Embryonic facial prominence (tissue), 1 donor: Measurements from ENCODE around the gene MYZAP.
A peak's percentile ranks its signal among the peaks of the same experiment; 100 is the strongest.

Experiments
- DNase-seq: peaks from one replicate; pipeline ENCODE4 v3.0.0-alpha.2; 2016; ENCODE audit errors: extremely low spot score

The MYZAP gene, protein sequence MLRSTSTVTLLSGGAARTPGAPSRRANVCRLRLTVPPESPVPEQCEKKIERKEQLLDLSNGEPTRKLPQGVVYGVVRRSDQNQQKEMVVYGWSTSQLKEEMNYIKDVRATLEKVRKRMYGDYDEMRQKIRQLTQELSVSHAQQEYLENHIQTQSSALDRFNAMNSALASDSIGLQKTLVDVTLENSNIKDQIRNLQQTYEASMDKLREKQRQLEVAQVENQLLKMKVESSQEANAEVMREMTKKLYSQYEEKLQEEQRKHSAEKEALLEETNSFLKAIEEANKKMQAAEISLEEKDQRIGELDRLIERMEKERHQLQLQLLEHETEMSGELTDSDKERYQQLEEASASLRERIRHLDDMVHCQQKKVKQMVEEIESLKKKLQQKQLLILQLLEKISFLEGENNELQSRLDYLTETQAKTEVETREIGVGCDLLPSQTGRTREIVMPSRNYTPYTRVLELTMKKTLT

DNA sequence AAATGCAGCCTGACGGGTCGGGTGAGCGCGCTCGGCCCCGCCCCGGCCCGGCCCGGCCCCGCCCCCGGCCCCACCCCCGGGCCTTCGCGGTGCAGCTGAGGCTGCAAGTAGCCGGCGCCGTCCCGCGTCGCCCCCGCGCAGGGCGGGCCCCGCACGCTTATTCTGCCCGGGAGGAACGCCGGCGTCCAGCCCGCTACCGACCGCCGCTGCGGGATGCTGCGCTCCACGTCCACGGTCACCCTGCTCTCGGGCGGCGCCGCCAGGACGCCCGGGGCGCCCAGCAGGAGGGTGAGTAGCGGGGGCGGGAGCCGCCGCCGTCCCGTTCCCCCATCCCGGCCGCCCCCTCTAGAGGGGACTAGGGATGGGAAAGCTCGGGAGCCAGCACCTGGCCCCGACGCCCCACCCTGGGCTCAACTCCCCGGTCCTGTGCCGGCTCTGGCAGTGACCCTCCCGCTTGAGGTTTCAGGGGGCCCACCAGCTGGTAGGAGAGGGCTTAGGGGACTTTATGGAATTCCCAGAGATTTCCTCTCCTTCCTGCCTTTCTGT lies at the start of gene MYZAP:
MYZAP (plus strand) TSS at position 83 of the 546 bp plus-strand sequence; CDS start at position 214, 131 bp downstream.
- DNase-seq: no peak

DNA sequence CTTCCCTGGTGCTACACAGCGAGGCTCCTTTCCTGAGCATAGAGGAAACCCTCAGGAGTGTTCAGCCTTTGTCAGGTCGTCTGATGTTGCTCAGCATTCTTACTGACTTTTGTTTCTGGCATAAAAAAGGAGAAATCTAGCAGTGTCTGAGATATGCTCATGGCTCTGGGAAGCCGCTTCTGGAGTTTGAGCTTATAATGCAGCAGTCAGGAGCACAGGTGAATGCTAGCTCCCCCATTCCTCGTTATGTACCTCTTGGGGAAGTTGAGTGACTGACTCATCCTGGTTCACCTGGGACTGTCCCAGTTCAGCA lies 49.2 kb upstream of the MYZAP start:
- no peak for DNase-seq

DNA sequence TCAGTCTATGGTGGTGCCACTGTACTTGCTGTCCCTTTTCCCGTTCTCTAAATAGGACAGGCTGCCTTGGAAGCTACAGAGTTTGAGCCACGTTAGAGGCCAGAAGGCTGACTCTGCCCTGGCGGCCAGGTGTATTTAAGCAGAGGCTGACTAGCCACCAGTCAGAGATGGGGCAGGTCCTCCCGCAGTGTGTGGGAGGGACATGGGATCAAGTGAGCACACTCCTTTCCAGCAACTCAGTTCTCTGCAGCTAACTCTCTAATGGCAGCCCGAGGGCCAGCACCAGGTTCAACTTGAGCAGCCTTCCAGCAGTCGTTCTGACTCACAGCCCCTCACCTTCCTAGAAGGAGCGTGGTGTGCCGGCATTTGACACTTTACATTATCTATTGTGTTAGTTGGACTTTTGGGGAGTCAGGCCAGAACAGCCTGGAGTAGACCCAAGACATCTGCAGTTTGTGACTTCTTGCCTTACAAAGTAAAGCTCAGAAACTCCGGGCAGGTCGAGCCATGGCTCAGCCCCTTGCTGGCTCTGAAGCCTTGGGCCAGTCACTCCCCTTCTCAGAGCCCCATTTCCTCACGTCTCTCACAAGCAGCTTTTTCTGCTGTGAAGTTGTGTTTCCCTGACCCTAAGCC lies 46.7 kb upstream of the MYZAP start:
- no peak for DNase-seq

DNA sequence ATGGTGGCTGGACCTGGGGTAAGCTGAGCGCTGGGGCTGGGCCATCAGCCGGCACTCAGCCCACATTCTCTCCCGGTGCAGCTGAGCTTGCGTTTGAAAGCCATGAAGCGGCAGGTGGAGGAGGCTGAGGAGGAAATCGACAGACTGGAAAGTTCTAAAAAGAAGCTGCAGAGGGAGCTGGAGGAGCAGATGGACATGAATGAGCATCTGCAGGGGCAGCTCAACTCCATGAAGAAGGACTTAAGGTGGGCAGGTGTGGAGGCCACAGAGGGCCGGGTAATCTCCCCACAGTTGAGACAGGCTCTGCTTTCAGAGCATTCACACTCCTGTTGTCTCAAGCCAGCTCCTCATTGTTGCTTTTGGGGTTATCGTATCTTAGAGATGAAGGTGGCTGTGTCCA lies 45.7 kb upstream of the MYZAP start:
- DNase-seq: no peak

DNA sequence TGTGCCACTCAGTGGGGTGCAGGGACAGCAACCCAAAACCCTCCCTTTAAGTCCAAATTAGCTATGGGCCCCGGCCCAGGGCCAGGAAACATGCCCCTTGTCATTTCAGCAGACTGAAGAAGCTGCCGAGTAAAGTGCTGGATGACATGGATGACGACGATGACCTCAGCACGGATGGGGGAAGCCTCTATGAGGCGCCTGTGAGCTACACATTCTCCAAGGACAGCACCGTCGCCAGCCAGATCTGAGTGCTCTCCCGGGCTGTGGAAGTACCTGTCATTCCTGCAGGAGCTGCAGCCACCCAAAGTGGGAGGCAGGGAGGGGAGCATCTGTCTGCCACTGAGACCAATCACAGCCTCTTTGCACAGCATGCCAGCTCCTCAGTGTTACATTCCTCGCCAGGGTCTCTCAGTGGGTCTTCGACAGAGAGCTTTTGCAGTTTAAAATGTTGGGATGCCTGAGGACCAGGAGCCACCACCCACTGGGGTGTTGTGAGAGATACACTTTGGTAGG lies 44.4 kb upstream of the MYZAP start:
- no peak for DNase-seq

DNA sequence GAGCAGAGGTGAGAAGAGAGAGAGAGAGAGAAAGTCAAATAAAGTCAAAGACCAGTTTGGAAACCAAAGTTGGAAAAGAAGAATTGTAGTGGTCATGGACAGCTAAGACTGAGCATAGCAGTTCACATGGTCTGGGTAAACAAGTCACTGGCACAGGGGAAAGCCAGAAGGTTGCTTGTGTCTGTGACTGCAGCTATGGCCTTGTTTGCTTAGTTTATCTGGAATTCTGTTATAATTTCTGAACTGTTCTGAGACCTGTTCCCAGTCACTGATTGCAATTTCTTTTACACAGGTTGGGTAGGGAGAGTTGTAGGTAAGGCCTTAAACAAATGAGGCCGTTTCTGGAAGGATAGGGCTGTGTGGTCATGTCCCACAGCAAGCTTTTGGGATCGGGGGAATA lies 43.4 kb upstream of the MYZAP start:
- DNase-seq: no peak

DNA sequence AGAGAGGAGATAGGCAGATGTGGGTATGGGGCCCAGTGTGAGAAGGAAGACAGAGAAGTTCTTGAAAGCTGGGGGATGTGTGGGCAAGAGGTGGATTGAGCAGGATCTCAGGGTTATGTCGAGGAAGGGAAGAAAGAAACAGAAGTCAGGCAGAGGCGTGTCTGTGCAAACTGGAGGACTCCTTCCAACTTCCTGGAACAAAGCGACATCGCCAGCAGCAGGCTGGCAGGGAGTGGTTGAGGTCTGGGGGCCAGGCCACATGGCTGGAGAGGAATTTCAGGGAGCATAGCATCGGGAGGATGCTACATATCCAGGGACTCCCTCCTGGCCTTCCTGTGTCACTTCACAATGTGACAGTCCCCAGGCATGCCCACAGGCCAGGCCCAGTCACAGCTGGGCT lies 42.9 kb upstream of the MYZAP start:
- DNase-seq: no peak

DNA sequence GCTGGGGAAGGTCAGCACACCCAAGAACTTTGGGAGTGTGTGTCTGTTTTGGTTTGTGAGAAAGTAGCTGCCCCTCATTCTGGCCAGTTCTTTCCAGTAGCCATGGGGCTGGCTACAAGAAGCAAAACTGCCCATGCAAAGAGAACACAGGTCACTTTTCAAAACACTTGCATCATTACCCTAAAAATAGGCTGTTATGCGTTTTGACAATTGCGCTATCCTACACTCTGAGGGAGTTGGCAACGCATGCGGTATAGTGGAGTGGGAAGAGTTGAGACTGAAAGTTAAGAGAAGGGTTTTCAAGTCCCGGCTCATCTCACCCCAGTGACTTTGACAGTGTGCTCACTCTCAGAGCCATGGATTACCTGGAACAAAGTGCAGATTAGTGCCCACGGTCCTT lies 41.8 kb upstream of the MYZAP start:
- DNase-seq: no peak

DNA sequence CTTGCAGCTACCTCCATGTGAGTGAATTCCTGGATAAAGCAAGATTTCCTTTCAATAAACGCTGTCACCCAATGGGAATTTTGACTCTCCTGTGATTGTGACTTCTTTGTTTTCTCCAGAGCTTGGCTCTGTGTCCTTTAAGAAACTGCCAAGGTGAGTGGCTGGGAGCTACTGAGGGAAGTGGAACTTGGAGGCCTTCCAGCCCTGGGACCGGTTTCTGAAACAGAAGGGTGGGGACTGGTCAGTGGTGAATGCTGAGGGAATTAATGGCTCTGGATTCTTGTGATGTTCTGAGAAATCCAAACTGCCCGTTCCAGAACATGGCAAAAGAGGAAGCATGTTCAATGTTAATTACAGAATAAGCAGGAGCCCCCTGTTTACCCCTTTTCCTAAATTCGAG lies 41.1 kb upstream of the MYZAP start:
- DNase-seq: no peak

DNA sequence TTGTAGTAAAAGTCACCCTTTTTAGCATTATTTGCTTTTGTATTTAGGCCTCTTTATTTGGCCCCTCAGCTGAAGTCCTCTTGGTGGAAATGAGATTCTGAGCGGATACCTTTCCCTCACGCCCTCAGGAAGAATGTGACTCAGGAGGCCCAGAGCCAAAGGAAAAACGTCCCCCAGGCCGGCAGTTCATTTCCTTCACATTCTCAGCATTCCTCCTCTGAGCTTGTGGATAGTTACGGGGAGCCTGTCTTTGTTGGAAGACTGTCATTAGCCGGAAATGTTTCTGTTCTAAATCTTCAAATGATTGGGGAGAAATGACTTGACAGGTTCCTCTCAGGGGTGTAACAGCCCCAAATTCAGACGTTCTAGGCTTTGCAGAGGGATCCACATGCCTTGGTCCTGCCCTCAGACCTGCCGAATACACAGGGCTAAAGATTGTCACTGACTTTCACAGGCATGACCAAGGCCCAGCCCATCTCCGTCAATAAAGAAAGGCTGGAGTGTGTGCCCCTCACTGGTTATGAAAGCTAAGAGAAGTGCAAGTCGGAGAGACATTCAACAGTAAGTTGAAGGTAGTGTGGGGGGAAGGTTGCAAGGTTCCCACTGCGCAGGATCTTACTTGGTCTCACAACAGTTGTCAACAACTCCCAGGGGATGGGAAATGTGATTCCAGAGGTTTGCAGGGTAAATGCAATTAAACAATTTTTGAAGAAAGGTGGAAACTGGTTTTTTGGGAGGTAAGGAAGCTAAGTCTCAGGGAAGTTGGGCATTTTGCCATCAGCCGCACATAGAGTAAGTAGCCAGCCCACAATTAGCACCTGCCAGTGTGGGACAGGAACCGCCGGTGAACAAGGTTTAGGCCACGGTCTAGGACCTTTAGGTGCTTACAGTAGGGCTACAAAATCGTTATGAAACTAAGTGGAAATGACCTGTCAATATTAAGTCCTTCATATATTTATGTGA lies 39.7 kb upstream of the MYZAP start:
- peak; percentile 50 for DNase-seq

DNA sequence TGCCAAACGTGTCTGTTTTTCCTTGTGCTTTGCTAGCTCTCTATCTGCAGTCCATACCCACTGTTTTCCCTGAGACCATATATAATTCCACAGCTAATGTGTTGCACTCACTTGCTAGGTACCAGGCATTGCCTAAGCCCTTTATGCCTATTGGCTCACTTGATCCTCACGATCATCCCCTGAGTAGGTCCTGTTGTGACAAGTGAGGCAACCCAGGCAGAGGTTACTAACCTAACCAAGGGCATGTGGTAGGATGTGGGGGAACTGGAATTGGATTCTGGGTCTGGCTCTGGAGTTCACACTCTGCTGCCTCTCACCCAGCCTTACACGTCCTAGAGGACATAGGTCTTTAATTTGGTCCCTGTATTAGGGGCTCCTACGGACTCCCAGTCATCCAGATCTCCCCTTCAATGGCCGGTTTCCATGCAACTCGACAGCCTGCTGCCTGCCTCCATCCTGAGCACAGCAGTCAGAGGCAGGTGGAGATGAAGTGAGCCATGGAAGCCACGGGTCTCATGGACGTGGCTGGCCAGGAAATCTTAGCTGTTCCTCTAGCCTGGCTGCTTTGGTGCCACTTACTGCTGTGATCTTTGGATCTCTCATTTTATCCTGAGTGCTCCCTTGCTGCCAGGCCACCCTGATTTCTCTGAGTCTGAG lies 38.9 kb upstream of the MYZAP start:
- DNase-seq: no peak

DNA sequence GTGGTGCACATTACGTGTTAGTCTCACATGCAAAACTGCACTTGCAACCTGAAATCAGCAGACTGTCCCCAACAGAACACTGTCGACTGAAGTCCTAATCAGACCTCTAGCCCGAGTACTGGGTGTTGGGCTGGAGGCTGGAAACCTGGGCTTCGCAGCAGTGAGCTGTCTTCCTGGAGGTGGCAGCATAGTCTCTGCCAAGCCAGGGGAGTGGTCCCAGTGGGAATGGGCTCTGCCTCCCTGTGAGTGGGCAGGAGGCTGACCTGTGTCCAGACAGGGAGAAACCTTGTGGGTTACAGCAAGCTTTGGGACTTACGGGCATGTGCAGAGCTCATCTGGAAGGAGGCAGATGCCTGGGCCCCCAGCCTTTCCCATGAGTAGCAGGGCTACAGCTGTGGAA lies 38.2 kb upstream of the MYZAP start:
- DNase-seq: no peak

DNA sequence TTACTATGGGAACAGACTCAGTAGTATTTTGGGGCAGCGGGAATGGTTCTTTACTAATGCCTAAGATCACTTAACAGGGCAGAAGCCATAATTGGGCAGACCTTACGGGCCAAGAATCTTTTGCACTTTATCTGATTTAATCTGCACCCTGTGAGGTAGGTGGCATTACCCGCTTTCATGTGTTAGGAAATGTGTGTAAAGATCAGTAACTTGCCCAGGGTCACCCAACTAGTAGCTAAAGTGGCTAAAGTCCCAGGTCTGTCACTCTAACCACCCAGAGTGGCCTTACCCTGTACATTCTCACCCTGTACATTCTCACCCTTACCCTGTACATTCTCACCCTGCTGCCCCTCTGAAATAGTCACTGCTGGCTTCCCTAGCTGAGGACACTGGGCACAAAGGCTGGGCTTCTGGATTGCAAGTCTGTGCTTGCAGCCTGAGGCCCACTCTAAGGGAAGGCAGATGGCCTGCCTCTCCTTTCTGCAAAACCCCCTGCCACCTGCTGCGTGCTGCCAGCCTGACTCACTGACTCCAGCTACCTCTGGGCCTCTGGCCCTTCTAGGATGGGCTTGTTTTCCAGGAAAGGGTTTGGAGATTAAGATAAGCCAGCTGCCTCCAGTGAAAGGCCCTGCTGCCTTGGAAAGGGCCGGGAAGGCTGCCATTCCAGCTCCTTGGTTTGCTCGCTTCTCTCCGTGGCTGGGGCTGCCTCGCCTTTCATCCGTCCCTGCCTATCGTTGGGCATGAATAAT lies 37.5 kb upstream of the MYZAP start:
- no peak for DNase-seq

DNA sequence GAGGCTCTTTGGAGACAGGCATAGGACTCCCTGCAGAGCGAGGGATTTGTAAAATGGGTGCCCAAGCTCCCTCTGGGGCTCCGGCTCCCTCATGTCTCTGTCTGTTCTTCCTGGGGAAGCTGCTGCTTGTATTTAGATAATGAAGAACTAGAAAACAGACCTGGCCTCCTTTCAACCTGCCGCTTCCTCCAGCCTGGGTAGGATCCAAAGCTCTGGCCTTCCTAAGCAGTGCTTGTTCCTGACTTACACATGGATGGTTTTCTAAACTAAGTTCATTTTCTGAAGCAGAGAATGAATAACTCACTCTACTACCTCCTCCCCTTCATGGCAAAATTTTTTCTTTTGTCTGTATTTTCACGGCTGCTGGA lies 36.9 kb upstream of the MYZAP start:
- no peak for DNase-seq

DNA sequence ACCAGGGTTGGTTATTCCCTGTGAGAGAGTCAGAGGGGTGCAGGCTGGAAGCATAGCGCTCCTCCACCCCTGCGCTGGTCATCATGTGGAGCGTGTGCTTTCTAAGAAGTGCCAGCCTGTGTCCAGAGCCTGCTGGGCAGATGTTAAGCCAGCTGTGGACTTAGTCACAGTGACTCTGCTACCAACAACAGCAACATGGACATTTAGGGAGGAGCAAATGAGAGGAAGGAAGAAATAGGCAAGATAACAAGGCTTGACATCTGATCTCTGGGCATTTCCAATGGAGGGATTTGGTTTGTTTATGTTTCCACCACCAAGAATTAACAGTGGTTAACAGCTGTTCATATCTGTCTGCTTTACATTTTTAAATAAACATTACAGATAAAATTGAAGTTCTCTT lies 36.4 kb upstream of the MYZAP start:
- no peak for DNase-seq

DNA sequence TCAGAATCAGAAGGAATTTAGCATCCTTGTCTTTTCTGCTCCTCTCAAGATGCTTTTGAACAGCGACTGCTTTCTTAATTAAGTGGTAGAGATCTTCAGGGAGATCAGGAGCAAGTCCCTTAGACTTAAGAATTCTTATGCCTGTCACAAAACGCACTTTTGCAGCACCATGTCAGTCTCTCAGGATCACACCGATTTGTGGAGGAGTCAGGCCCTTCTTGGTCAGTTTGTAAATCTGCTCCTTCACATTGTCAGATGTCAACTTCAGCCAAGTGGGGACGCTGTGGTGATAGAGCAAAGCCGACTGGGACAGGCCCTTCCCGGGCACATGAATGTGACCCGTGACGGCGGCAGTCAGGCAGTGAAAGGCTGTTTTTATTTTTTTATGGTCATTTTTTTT lies 35.7 kb upstream of the MYZAP start:
- no peak for DNase-seq

DNA sequence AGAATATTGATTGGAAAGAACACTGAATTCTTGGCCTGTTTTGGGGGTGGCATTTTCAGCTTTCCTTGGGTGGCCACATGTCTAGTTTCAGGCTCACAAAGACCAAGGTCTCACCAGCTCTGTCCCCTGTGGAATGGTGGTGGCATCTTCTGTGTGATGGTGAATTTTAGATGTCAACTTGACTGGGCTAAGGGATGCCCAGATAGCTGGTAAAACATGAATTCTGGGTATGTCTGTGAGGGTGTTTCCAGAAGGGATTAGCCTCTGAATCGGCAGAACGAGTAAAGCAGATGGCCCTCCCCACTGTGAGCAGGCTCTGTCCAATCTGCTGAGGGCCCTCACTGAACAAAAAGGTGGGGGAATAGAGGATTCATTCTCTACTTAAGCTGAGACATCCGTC lies 34.4 kb upstream of the MYZAP start:
- no peak for DNase-seq

DNA sequence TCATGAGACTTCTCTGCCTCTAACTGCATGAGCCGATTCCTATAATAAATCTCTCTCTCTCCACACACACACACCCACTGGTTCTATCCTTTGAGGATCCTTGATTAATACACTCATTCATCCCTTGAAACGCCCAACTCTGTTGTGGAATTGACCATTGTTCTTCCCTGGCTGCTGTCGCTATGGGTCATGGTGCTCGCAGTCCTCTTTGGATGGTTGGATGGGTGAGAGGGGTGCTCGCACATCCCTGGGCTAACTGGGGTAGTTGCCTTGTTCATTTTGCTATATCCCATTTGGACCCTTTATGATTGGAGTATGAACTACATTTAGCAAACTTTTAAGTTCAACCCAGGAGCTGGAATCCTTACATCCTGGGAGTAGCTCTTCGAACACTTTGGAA lies 33.9 kb upstream of the MYZAP start:
- no peak for DNase-seq

DNA sequence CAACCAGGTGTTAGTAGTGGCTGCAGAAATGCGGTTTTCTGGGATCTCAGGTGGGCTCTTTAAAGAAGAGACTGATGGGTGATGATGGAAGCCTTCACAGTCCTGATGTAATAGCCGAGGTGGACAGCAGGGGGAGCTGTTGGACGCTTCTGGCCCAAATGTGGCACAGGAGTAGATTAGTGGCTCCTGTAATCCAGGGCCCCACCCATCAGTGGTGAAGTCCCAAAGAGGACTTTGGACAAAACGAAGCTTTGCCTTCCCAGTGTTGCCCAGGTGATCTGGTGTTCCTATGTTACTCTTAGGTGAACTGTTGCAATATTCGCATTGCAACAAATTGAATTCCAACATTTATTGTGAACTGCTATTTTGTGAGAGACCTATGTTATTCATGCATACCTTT lies 31.8 kb upstream of the MYZAP start:
- no peak for DNase-seq

DNA sequence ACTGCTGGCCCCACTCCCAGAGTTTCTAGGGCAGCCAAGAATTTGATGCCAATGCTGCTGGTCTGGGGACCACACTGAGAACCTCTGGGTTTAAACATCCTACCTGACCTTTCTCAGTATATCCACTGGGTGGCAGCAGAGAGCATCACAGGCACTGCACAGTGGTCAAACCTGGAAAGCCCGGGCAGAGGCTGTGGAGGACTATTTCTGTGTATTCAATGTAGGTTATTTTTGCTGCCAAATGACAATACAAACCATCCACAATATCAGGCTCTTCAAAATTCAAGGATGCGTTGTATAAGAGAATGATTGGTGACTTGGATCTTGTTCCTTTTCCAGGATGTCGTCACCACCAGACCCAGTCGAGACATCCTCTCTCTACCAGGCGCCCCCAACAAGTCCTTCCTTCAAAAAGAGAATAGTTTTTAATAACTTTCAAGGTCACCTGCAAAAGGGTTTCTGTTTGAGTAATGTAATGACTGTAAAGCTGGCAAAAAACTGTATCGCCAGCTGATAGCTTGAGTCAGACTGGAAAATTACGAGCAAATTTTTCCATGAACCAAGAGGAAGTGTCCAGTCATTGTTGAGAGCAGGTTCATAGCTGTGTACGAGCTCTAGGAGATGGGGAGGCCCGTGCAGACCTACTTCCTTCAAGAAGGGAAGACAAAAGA lies 30.5 kb upstream of the MYZAP start:
- peak; percentile 65 for DNase-seq
